Gastroesophageal sphincter (tissue), 3 donors: ENCODE results near the gene HSBP1L1.

ENCODE experiments used
- EP300 ChIP-seq: sonication (generic); formaldehyde crosslinking; IDR thresholded peaks from one replicate; pipeline ENCODE4 v1.6.1; 2017; ENCODE audit warnings: antibody characterized with exemption, mild to moderate bottlenecking
- POLR2A ChIP-seq, 2 donors: fragments of 450-650 bp; IDR thresholded peaks; one replicate each; pipeline ENCODE4 v1.6.1; 2017; ENCODE audit warnings: antibody characterized with exemption in 2 of 2, mild to moderate bottlenecking in 2 of 2, moderate library complexity in 1 of 2
- POLR2AphosphoS5 ChIP-seq: sonication (generic); formaldehyde crosslinking; IDR thresholded peaks from one replicate; pipeline ENCODE4 v1.6.1; 2017; ENCODE audit warnings: antibody characterized with exemption
- TF ChIP-seq, protein P1 (sequence below), 4 experiments: fragments of 200-600 bp in 2 of 4; fragments of 450-650 bp in 2 of 4; sonication (generic) in 1 of 4; IDR thresholded peaks; one replicate each; pipeline ENCODE4 v1.5.1; 2017 to 2019; ENCODE audit warnings: antibody characterized with exemption in 4 of 4, mild to moderate bottlenecking in 2 of 4, moderate library complexity in 2 of 4

- TF ChIP-seq POLR2AphosphoS5 (no peak), POLR2A (IDR thresholded peaks at IDR 0.05) (no peak), EP300 (no peak)
- TF ChIP-seq, protein P1, sequence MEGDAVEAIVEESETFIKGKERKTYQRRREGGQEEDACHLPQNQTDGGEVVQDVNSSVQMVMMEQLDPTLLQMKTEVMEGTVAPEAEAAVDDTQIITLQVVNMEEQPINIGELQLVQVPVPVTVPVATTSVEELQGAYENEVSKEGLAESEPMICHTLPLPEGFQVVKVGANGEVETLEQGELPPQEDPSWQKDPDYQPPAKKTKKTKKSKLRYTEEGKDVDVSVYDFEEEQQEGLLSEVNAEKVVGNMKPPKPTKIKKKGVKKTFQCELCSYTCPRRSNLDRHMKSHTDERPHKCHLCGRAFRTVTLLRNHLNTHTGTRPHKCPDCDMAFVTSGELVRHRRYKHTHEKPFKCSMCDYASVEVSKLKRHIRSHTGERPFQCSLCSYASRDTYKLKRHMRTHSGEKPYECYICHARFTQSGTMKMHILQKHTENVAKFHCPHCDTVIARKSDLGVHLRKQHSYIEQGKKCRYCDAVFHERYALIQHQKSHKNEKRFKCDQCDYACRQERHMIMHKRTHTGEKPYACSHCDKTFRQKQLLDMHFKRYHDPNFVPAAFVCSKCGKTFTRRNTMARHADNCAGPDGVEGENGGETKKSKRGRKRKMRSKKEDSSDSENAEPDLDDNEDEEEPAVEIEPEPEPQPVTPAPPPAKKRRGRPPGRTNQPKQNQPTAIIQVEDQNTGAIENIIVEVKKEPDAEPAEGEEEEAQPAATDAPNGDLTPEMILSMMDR (IDR thresholded peaks at IDR 0.05), result no peak
Measured at GRCh38 chr18:80002468-80002867, 38.0 kb downstream of the HSBP1L1 start.
